GM18507 (cell line): ENCODE data around the gene MYLK.
"Not testable (repeated sequence)": the region's sequence is repeated elsewhere in the genome, so short reads cannot be mapped to it uniquely, and the experiment has no call there.

Source experiments
- DNase-seq: peaks from one replicate; pipeline ENCODE4 v3.0.0; 2011; ENCODE audit warnings: low read depth; ENCODE audit not compliant: insufficient read length; ENCODE audit errors: extremely low spot score
- FAIRE-seq: peaks from 2 replicates; lab custom pipeline; 2011; peaks lifted over from hg19 to GRCh38; lab: Jason Lieb, UNC

The MYLK gene

GRCh38 chr3:123759311-123759710 lies 124.8 kb downstream of the MYLK start:
- FAIRE-seq: no peak
- no peak for DNase-seq

DNA sequence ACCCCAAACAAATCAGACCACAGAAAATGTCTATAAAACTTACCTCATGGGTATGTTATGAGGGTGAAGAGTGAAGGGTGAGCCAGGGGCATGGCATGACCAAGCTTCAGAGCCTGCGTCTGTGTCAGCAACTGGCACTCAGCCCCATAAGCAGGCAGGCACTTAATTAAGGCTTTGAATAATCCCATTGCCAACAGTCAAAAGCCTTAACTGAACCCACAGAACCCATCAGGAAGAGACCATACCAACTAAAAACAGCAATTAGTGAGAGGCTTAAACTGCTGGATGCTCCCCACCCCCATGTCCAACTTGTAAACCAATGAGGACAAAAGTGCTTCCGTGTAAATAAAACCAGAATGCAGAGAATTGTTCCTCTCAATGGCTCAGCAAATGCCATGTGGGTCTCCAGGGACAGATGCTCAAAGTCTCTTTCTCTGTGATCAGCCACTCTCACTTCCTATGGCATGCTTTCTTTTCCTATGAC lies 126.0 kb downstream of the MYLK start:
- FAIRE-seq: peak; percentile 60
- DNase-seq: no peak

DNA sequence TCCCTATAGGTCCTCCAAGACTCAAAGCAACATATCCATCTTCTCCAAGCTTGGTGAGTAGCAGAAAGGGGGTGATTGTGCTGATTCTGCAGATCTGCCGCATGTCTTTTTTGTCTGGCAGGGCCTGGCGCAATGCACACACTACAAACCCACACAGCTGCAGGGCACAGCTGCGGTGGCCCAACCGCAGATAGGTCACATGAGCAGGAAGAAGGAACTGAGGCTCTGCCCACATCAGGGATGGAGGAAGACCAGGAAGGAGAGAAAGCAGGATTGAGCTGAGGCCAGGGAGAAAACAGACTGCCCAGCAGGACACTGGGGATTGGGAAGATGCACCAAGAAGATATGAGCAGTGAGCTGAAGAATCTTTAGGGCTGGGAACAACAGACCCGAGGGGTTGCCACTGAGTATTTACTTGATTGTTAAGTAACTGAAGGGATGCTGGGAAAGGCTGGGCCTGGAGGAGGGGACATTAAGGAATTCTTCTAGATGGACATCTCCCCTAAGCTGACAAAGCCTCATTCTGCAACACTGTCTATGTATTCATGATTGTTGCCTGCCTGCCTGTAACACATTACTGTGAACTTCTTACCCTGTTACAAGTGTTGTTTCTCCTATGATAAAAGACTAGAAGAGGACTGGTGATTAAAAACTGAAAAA lies 126.7 kb downstream of the MYLK start:
- FAIRE-seq: peak; percentile 64
- no peak for DNase-seq

DNA sequence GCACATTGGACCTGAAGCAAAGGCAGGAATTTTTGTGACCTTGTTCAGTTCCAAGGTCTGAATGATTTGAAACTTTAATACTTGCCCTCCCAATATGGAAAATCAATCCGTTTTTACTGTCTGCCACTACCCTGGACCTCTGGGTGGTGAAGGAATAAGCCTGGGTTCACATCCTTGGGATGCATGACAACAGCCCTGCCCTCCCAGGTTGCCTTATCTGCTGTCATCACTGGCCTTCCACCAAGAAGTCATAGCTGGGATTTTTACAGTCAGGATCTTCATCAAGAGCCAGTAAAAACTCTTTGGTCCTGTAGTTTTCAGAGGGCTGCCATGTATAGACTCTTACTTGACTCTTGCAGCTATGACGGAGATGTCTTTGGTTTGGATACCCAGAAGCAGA lies 128.6 kb downstream of the MYLK start:
- no peak for FAIRE-seq
- no peak for DNase-seq

- FAIRE-seq: peak; percentile 47
- no peak for DNase-seq
Measured at GRCh38 chr3:123755085-123755484, 129.0 kb downstream of the MYLK start.

DNA sequence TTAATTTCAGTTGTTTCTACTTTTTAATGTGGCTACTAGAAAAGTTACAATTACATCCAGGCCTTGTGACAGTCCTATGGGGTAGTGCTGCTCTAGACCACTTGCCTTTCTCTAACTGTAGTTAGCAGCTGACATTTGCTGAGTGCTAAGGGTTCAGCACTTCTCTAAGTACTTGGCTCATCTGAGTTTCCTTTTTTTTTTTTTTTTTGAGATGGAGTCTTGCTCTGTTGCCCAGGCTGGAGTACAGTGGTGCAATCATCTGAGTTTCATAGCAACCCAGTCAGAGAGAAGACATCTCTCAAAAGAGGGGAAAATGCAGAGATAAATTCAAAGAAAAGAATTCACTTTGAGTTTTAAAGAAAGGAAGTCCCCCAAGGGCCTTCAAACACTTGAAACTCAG lies 130.8 kb downstream of the MYLK start:
- DNase-seq (no peak), FAIRE-seq (no peak)

- no peak for FAIRE-seq
- DNase-seq: no peak
Measured at GRCh38 chr3:123752228-123752627, 131.9 kb downstream of the MYLK start.

DNA sequence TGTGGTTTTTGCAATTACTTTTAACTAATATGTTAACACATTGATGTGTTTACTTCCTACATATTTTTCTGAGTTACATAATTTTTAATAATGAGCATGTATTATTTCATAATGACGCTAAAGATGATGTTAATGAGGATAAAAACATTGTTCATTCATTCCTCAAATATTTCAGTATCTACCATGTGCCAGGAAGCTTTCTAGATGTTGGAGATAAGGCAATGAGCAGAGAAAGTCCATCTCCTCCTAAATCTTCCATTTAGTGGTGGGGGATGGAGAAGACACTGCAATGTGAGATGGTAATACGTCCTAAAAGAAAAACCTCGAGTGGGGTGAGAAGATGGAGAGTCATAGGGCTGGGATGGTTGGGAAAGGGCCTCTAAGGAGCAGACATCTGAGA lies 132.7 kb downstream of the MYLK start:
- DNase-seq: no peak

DNA sequence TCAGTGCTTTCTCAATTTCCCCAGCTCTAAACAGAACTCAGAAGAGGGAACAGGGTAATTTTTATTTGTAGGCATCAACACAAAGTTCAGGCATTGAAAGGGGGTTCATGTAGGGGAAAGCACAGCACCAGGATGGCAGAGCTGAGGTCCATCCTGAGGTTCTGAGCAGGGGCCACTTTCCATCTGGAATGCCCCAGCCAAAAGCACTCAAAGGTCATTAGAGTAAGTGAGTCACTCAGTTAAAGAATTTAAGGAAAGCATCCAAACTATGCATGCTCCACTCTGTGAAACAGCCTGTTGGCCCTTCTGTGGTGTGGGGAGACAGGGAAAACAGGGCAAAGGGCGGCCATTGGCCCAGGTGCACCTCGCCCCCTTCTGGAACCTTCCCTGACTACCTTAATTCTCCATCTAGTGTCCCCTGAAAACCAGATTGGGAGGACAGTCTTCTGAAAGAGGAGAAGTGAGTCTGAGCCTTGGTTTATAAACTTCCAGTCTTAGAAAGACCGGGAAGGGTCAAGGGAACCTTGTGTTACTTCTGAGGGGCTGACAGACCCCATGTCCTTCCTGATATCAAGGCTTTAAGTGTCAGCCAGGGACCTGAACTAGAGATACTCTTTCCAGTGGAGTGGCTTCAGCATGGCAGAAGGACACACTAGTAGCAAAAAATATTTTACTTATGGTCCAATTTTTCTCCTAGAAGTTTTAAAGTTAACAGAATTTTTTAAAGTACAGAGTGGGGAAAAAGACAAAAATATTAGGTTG lies 133.3 kb downstream of the MYLK start:
- DNase-seq (no peak), FAIRE-seq (no peak)

More for the DNA sequence above, 132.7 kb downstream of the MYLK start:
- no peak for FAIRE-seq

GRCh38 chr3:123750209-123750608 lies 133.9 kb downstream of the MYLK start:
- no peak for DNase-seq
- FAIRE-seq: no peak

- FAIRE-seq: no peak
- no peak for DNase-seq
Measured at GRCh38 chr3:123749711-123750110, 134.4 kb downstream of the MYLK start.

DNA sequence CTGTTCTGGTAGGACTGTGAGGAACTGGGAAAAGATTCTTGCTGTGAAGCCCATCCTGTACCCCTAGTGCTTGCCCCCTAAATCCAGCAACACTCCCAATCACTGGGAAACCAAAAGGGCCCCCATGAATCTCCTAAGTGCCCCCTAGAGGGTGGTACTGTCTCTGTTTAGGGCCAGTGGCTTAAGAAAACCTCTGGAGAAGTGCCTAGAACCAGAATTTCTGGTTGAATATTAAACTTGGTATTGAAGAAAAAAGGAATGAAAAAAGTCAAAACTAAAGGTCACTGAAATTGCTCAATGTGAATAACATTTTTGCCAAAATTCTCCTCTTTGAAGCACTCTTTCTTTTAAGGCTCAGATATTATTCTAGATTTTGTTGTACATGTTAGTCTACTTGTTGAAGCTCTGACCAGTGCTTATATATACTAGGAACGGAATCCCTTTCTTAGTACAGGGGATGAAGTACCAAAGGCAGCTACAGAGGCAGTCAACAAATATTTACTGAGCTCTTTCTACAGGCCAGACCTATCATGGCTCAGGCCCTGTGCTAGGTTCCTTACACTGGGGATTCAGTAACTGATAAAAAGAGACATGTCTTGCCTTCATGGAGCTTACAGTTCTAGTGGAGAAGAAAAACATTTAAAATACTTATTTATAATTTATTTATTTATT lies 138.8 kb downstream of the MYLK start:
- DNase-seq: no peak
- FAIRE-seq: no peak

DNA sequence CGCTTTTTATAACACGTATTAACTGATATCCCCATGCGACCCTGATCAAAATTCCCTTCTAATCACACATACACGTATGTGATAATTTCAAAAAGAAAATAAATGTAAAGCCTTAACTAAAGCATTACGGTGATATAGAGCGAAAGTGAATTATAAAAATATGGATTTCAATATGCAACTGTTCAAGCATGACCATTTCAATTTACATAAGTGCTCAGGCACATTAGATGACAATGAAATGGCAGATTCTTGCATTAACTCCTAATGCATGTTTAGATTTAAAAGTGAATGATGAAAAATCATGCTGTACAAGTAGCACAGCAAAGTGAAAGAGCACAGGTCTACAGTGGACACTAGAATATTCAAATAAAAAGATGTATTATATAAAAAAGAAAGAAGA lies 140.1 kb downstream of the MYLK start:
- no peak for FAIRE-seq
- DNase-seq: no peak

DNA sequence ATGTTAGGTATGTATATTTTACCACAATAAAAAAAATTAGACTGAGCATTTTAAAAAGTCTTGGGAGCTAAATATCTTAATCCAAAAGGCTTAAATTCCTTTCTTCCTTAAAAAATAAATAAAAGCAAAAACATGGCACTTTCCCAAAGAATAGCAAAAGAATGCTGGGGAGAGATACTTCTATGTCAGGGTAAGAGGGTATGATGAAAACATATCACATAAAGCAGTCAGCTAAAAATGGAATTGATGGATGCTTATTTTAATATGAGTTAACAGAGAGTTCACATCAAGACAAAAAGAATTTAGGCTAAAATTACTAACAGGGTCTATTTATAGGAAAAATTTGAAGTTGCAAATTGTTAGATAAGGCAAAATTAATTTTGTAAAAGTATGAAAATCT lies 141.0 kb downstream of the MYLK start:
- FAIRE-seq: no peak
- DNase-seq: no peak

- FAIRE-seq (no peak), DNase-seq (no peak)
Measured at GRCh38 chr3:123741041-123741511, 143.1 kb downstream of the MYLK start.

DNA sequence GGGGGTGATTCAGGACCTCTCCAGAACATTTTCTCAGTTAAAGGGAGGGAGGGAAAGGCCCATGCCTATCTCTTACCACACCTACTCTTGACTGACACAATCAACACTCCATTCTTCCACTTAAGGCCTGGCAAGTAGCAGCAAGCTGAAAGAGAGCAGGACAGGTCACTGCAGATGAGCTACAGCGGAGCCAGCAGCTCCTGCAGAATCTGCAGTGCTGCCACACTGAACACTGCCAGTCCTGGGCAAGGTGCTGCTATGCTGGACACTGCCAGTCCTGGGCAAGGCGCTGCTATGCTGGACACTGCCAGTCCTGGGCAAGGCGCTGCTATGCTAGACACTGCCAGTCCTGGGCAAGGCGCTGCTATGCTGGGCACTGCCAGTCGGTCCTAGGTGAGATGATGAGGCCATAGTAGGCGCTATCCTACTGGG lies 143.7 kb downstream of the MYLK start:
- no peak for FAIRE-seq

GRCh38 chr3:123739754-123740153 lies 144.4 kb downstream of the MYLK start:
- no peak for DNase-seq
- FAIRE-seq: no peak

More for the DNA sequence above, 143.7 kb downstream of the MYLK start:
- DNase-seq: no peak

DNA sequence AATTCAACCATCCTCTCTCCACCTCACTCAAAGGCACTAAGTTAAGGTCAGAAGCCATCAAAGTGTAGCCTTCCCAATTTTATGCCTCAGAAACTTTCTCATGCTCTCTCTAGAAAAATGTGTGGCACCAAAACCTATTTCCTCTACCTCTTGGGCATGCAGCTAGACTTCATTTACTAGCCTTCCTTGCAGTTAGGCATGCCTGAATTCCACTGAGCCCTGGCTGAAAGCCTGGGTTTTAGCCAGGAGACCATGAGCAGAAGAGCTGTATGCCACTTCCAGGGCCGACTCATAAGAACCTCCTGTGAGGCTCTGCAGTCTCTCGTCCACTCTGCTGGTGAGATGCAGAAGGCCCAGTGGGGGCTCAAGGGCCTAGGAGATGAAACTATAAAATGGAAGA lies 145.0 kb downstream of the MYLK start:
- FAIRE-seq: no peak

GRCh38 chr3:123738522-123738921 lies 145.6 kb downstream of the MYLK start:
- not testable (repeated sequence) for FAIRE-seq, DNase-seq

More for the DNA sequence above, 145.0 kb downstream of the MYLK start:
- DNase-seq: no peak

DNA sequence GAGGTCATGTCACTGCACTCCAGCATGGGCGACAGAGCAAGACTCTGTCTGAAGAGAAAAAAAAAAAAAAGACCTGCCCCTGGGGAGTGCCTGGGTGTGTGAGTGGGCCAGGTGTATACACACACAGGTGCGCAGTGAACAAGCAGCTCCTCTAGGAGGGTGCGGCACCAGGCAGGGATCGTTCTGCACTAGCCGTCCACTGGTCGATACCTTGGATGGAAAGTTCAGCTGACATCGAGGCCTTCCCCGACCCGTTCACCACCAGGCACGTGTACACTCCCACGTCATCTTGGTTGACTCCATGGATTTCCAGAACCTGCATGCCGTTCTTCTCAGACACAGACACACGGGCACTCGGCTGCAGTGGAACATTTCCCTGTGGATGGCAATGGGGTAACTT lies 147.0 kb downstream of the MYLK start:
- FAIRE-seq: no peak

More for the DNA sequence above, 147.0 kb downstream of the MYLK start:
- no peak for DNase-seq
